A673 (cell line): ENCODE results near the gene SMIM1.

ENCODE experiments used
- EZH2 ChIP-seq: fragments of 200-600 bp; sonication (generic); IDR thresholded peaks from 2 replicates; pipeline ENCODE4 v1.6.1; 2017; ENCODE audit warnings: borderline replicate concordance, low read depth, mild to moderate bottlenecking, mixed read lengths, antibody characterized with exemption, low read length; ENCODE audit not compliant: poor library complexity, severe bottlenecking
- TF ChIP-seq, protein P1 (sequence below): fragments of 300-800, 200-600 bp; sonication (generic); conservative IDR thresholded peaks from 2 replicates; pipeline ENCODE4 v1.5.1; 2017; ENCODE audit warnings: low read depth, mild to moderate bottlenecking, antibody characterized with exemption, low read length, moderate library complexity, mixed read lengths

DNA sequence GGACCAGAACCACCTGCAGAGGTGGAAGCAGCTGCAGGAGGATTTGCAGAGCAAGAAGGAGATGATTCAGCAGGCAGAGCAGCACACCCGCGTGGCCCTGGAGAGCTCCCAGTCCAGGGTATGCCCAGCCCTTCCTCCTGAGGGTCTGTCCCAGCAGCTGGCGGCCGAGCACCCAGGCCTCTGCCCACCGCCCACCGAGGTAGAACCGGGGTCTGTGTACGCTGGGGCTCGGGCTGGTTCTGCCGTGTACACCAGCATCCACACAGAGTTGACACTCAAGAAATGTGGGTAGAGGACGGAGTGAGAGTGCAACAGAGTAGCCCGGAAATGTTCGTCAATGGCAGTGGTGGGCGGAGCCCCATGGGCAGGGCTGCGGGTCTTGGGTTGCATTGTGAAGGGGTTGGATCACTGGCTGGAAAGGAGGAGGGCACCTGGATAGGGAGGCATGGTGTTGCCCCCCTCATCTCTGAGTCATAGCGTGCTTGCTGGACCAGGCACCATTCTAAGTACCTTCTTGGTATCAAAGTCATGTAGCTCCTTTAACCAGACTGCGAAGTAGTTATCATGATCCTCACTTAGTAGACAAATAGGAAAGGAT, 5.1 kb upstream of the SMIM1 start:
- TF ChIP-seq, protein P1, sequence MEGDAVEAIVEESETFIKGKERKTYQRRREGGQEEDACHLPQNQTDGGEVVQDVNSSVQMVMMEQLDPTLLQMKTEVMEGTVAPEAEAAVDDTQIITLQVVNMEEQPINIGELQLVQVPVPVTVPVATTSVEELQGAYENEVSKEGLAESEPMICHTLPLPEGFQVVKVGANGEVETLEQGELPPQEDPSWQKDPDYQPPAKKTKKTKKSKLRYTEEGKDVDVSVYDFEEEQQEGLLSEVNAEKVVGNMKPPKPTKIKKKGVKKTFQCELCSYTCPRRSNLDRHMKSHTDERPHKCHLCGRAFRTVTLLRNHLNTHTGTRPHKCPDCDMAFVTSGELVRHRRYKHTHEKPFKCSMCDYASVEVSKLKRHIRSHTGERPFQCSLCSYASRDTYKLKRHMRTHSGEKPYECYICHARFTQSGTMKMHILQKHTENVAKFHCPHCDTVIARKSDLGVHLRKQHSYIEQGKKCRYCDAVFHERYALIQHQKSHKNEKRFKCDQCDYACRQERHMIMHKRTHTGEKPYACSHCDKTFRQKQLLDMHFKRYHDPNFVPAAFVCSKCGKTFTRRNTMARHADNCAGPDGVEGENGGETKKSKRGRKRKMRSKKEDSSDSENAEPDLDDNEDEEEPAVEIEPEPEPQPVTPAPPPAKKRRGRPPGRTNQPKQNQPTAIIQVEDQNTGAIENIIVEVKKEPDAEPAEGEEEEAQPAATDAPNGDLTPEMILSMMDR, result no peak
- no peak for TF ChIP-seq EZH2
